Thyroid gland (tissue), 4 donors: ENCODE data around the gene GABPB2.

Source experiments
- POLR2A ChIP-seq, 2 donors: fragments of 450-650 bp; IDR thresholded peaks; one replicate each; pipeline ENCODE4 v1.6.1; 2017; ENCODE audit warnings: antibody characterized with exemption in 2 of 2, mild to moderate bottlenecking in 2 of 2, moderate library complexity in 1 of 2
- TF ChIP-seq, protein P1 (sequence below), 6 experiments: fragments of 200-600 bp in 3 of 6; fragments of 450-650 bp in 3 of 6; sonication (generic) in 3 of 6; IDR thresholded peaks; one replicate each; pipeline ENCODE4 v1.5.1; 2016 to 2019; ENCODE audit warnings: antibody characterized with exemption in 6 of 6, mild to moderate bottlenecking in 2 of 6, inconsistent platforms in 1 of 6, moderate library complexity in 1 of 6

GRCh38 chr1:151165281-151165737 lies 94.7 kb downstream of the GABPB2 start:
- no peak for TF ChIP-seq POLR2A (IDR thresholded peaks at IDR 0.05)
- TF ChIP-seq, protein P1, sequence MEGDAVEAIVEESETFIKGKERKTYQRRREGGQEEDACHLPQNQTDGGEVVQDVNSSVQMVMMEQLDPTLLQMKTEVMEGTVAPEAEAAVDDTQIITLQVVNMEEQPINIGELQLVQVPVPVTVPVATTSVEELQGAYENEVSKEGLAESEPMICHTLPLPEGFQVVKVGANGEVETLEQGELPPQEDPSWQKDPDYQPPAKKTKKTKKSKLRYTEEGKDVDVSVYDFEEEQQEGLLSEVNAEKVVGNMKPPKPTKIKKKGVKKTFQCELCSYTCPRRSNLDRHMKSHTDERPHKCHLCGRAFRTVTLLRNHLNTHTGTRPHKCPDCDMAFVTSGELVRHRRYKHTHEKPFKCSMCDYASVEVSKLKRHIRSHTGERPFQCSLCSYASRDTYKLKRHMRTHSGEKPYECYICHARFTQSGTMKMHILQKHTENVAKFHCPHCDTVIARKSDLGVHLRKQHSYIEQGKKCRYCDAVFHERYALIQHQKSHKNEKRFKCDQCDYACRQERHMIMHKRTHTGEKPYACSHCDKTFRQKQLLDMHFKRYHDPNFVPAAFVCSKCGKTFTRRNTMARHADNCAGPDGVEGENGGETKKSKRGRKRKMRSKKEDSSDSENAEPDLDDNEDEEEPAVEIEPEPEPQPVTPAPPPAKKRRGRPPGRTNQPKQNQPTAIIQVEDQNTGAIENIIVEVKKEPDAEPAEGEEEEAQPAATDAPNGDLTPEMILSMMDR (IDR thresholded peaks at IDR 0.05) = no peak
